Pons (tissue), 1 donor: Measurements from ENCODE around the gene KIF9.
"Not testable (repeated sequence)": the region's sequence is repeated elsewhere in the genome, so short reads cannot be mapped to it uniquely, and the experiment has no call there.

Source experiments
- DNase-seq: peaks from one replicate; pipeline ENCODE4 v3.0.0-alpha.2; 2016; ENCODE audit warnings: low spot score

The KIF9 gene

GRCh38 chr3:47250309-47251060 is 32.1 kb downstream of the KIF9 start:
- DNase-seq: peak; percentile 52

- DNase-seq: no peak
Observed at GRCh38 chr3:47247131-47248064, 35.2 kb downstream of the KIF9 start.

- no peak for DNase-seq
Observed at GRCh38 chr3:47245271-47245670, 37.3 kb downstream of the KIF9 start.

- DNase-seq: no peak
Observed at GRCh38 chr3:47244531-47245100, 38.0 kb downstream of the KIF9 start.

GRCh38 chr3:47243419-47244147 is 39.0 kb downstream of the KIF9 start:
- peak; percentile 12 for DNase-seq

GRCh38 chr3:47239929-47240328 is 42.7 kb downstream of the KIF9 start:
- DNase-seq: no peak

- no peak for DNase-seq
Observed at GRCh38 chr3:47238017-47238416, 44.6 kb downstream of the KIF9 start.

GRCh38 chr3:47228088-47228487 is 54.5 kb downstream of the KIF9 start:
- DNase-seq: no peak

GRCh38 chr3:47227678-47228077 is 54.9 kb downstream of the KIF9 start:
- DNase-seq: peak; percentile 60

GRCh38 chr3:47225310-47225906 is 57.2 kb downstream of the KIF9 start:
- DNase-seq: peak; percentile 65

GRCh38 chr3:47223755-47224154 is 58.8 kb downstream of the KIF9 start:
- DNase-seq: no peak

- no peak for DNase-seq
Observed at GRCh38 chr3:47221798-47222197, 60.8 kb downstream of the KIF9 start.

- no peak for DNase-seq
Observed at GRCh38 chr3:47210863-47211405, 71.7 kb downstream of the KIF9 start.

- DNase-seq: not testable (repeated sequence)
Observed at GRCh38 chr3:47206022-47206421, 76.6 kb downstream of the KIF9 start.

- DNase-seq: no peak
Observed at GRCh38 chr3:47204875-47205274, 77.7 kb downstream of the KIF9 start.

GRCh38 chr3:47202542-47202941 is 80.1 kb downstream of the KIF9 start:
- DNase-seq: no peak

- no peak for DNase-seq
Observed at GRCh38 chr3:47197287-47197686, 85.3 kb downstream of the KIF9 start.

- DNase-seq: no peak
Observed at GRCh38 chr3:47194994-47195393, 87.6 kb downstream of the KIF9 start.

GRCh38 chr3:47193871-47194859 is 88.4 kb downstream of the KIF9 start:
- DNase-seq: no peak

GRCh38 chr3:47186285-47186684 is 96.3 kb downstream of the KIF9 start:
- DNase-seq: no peak
